Lower leg skin (tissue), 4 donors: Measurements from ENCODE around the gene PGM5. TPM values are rescaled to one million over a fixed set of nuclear protein-coding genes. Genes with fewer than 3 reads are reported as not detected.

ENCODE experiments used
- DNase-seq, 2 donors: peaks; one replicate each; pipeline ENCODE4 v3.0.0-alpha.2; 2019; ENCODE audit warnings: low spot score in 2 of 2
- H3K4me3 ChIP-seq: fragments of 200-600 bp; sonication (generic); 2 replicates; pipeline ENCODE4 v1.5.1; 2017; ENCODE audit warnings: mild to moderate bottlenecking, low read depth; ENCODE audit not compliant: poor library complexity, severe bottlenecking
- CTCF ChIP-seq, 3 donors: fragments of 450-650 bp; IDR thresholded peaks; one replicate each; pipeline ENCODE4 v1.5.1; 2016; ENCODE audit warnings: antibody characterized with exemption in 3 of 3, mild to moderate bottlenecking in 3 of 3, moderate library complexity in 2 of 3
- POLR2A ChIP-seq, 2 donors: fragments of 450-650 bp; IDR thresholded peaks; one replicate each; pipeline ENCODE4 v1.6.1; 2016 to 2017; ENCODE audit warnings: antibody characterized with exemption in 2 of 2, mild to moderate bottlenecking in 1 of 2, moderate library complexity in 1 of 2
- WGBS, 2 donors: methylation state at CpG; one replicate each; pipeline ENCODE4 v1.1.5; 2018; 5-methylcytosine and 5-hydroxymethylcytosine counted together
- intact Hi-C: fragments of 100-400 bp; cut with DNase I; formaldehyde crosslinking; loops from one replicate; pipeline ENCODE4 v1.15.0; 2023; ENCODE audit warnings: low total_unique reads
- total RNA-seq, 4 donors: library from RNA; depleted of rRNA; stranded (reverse); fragments of >200 nt; gene quantifications; one replicate each; pipeline ENCODE4 v1.1.0, GENCODE V29; 2016

Gene PGM5
- total RNA-seq, 4 donors from 2014 or later, result 7.3 to 16.8 (median 8.7) TPM

- intact Hi-C loops, result no loop called here
- TF ChIP-seq CTCF (IDR thresholded peaks at IDR 0.05) (no peak), POLR2A (IDR thresholded peaks at IDR 0.05) (no peak)
- 75% methylated on average over 3 of the region's 3 CpGs for WGBS, 2 donors
- H3K4me3 ChIP-seq, result no peak overlapping the region
- no peak for DNase-seq
Measured at GRCh38 chr9:68522954-68523353, 166.5 kb downstream of the PGM5 start.

- DNase-seq, result no peak
- intact Hi-C loops, result no loop called here
- 58 to 59% methylated on average over 4 of the region's 4 CpGs for WGBS, 2 donors
- TF ChIP-seq CTCF (IDR thresholded peaks at IDR 0.05) (no peak), POLR2A (IDR thresholded peaks at IDR 0.05) (no peak)
- no peak overlapping the region for H3K4me3 ChIP-seq
Measured at GRCh38 chr9:68523367-68523936, 167.0 kb downstream of the PGM5 start.

- no peak for DNase-seq
- H3K4me3 ChIP-seq, result no peak overlapping the region
- TF ChIP-seq CTCF (IDR thresholded peaks at IDR 0.05), result no peak
- no peak for TF ChIP-seq POLR2A (IDR thresholded peaks at IDR 0.05)
- intact Hi-C loops, result no loop called here
- WGBS, 2 donors, result 33 to 34% methylated on average over 7 of the region's 7 CpGs
Measured at GRCh38 chr9:68530618-68531017, 174.2 kb downstream of the PGM5 start.

- 80 to 87% methylated on average over 4 of the region's 4 CpGs for WGBS, 2 donors
- intact Hi-C loops, result no loop called here
- no peak for DNase-seq
- TF ChIP-seq CTCF (IDR thresholded peaks at IDR 0.05) (no peak), POLR2A (IDR thresholded peaks at IDR 0.05) (no peak)
- H3K4me3 ChIP-seq, result no peak overlapping the region
Measured at GRCh38 chr9:68532131-68532530, 175.7 kb downstream of the PGM5 start.

GRCh38 chr9:68533678-68534077 lies 177.3 kb downstream of the PGM5 start:
- intact Hi-C loops, result no loop called here
- no peak overlapping the region for H3K4me3 ChIP-seq
- 67 to 80% methylated on average over 3 of the region's 3 CpGs for WGBS, 2 donors
- DNase-seq, result no peak
- TF ChIP-seq CTCF (IDR thresholded peaks at IDR 0.05), result no peak
- TF ChIP-seq POLR2A (IDR thresholded peaks at IDR 0.05), result no peak
